GM12872 (cell line): ENCODE results near the gene TLR3.

Experiments used
- CTCF ChIP-seq: IDR thresholded peaks from 3 replicates; pipeline ENCODE4 v1.5.1; 2011; ENCODE audit warnings: low read depth, mild to moderate bottlenecking, low read length, moderate library complexity; ENCODE audit not compliant: insufficient read depth

TLR3 gene

GRCh38 chr4:186024637-186025407 lies 44.1 kb upstream of the TLR3 start:
- no peak for TF ChIP-seq CTCF

DNA sequence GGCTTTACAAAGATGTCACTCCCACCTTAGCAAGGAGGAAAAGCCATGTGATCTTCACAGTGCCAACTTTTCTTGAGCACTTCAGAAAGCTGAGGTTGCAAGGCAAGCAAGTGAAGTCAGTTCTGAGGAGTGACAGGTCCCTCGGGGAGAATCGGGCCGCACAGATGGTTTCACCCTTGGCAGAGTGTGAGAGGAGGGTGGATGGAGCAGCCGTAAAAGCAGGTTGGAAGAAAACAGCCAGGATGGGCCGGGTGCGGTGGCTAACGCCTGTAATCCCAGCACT lies 43.6 kb upstream of the TLR3 start:
- no peak for TF ChIP-seq CTCF

DNA sequence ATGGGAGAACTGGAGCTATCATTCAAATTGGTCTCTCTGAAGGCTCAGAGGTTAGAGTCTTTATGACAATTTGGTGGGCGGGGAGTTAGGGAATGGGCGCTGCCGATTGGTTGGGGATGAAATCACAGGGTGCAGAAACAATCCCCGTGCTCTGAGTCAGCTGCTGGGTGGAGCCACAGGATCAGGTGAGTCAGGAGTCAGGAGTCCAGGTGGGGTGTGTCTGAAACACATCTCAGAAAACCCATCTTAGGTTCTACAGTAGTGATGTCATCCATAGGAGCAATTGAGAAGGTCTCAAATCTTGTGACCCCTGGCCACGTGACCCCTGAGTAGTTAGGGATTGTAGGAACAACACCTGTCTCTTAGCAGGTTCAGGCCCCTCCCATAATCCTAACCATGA lies 41.6 kb upstream of the TLR3 start:
- no peak for TF ChIP-seq CTCF

- no peak for TF ChIP-seq CTCF
Observed at GRCh38 chr4:186029571-186030398, 39.2 kb upstream of the TLR3 start.

DNA sequence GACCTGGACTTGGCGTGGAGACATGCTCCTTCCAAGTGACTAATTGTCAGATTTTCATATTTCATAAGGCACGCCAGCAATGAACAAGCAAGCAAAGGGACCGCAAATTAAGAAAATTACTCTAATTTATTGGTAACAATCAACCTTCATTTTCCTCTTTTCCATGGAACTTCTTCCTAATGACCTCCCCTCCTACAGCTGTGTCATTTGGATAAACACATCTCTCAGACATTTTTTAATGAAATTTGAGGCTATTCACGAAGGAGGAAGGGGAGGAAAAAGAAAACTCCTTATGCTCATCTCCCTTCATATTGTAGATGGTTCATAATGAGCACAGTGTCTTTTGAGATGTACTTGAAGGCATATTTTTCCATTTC lies 38.6 kb upstream of the TLR3 start:
- no peak for TF ChIP-seq CTCF

DNA sequence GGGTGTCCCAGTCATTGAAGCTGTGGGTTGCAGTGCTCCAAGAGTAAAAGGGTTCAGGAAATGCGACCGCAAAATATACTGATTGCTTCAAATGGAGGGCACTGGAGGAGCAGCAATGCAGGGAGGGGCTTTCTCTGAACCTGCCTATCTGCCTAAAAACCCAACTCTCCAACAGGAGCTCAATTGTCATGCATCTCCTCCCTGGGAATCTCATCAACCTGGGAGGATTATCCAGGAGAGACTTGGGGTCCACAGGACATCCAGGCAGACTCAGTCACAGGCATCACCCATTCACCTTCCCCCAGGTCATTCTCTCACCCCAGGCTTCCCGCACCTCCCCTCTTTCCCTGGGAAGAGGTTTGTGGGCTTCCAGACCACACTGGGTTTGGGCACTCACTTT lies 38.2 kb upstream of the TLR3 start:
- no peak for TF ChIP-seq CTCF

- TF ChIP-seq CTCF: no peak
Observed at GRCh38 chr4:186032259-186032658, 36.7 kb upstream of the TLR3 start.
